PC-3 (cell line): ENCODE measurements around the gene DVL1. TPM values are rescaled to one million over a fixed set of nuclear protein-coding genes. Genes with fewer than 3 reads are reported as not detected.

ENCODE experiments used
- ATAC-seq: fragments of 200-7000 bp; cut with Tn5 transposase; 2 replicates; pipeline ENCODE4 v1.9.1; 2020; ENCODE audit warnings: mild to moderate bottlenecking, moderate library complexity
- BruUV-seq: library from RNA; stranded (reverse); fragments of 400-500 nt; replicated peaks from 2 replicates; lab custom pipeline; 2021; lab: Mats Ljungman, UMichigan
- CTCF ChIA-PET: fragments of 300-600 bp; sonication (Branson Sonifier 250); formaldehyde crosslinking; loops from one replicate; lab custom pipeline; 2022; ENCODE audit warnings: antibody characterized with exemption; lab: Charles Lee
- POLR2A ChIA-PET: fragments of 300-600 bp; sonication (Branson Sonifier 250); formaldehyde crosslinking; loops from one replicate; lab custom pipeline; 2022; ENCODE audit warnings: antibody characterized with exemption; ENCODE audit not compliant: unreplicated experiment; lab: Charles Lee
- DNase-seq: peaks from one replicate; pipeline ENCODE4 v3.0.0-alpha.2; 2015
- H2AFZ ChIP-seq: fragments of 300-600 bp; sonication (generic); 2 replicates; pipeline ENCODE4 v1.6.0; 2016; ENCODE audit warnings: antibody characterized with exemption, low read length
- H3F3A ChIP-seq: fragments of 300-600 bp; sonication (generic); one replicate; pipeline ENCODE4 v1.6.0; 2017; ENCODE audit warnings: antibody characterized with exemption, low read length, control low read depth, mild to moderate bottlenecking; ENCODE audit not compliant: unreplicated experiment
- H3K27ac ChIP-seq: fragments of 300-600 bp; sonication (generic); 2 replicates; pipeline ENCODE4 v1.5.1; 2016; ENCODE audit warnings: mild to moderate bottlenecking, low read length
- H3K27me3 ChIP-seq: fragments of 300-600 bp; sonication (generic); 2 replicates; pipeline ENCODE4 v1.6.1; 2016; ENCODE audit warnings: low read length, mixed read lengths
- H3K36me3 ChIP-seq: fragments of 300-600 bp; sonication (generic); 2 replicates; pipeline ENCODE4 v1.6.1; 2016; ENCODE audit warnings: low read depth, mixed run types, low read length, mixed read lengths
- H3K4me1 ChIP-seq: fragments of 300-600 bp; sonication (generic); 2 replicates; pipeline ENCODE4 v1.5.1; 2016; ENCODE audit warnings: low read length; ENCODE audit not compliant: insufficient read depth
- H3K4me2 ChIP-seq: fragments of 300-600 bp; sonication (generic); 2 replicates; pipeline ENCODE4 v1.6.0; 2016; ENCODE audit warnings: low read length
- H3K4me3 ChIP-seq: fragments of 300-600 bp; sonication (generic); 2 replicates; pipeline ENCODE4 v1.5.1; 2016; ENCODE audit warnings: mild to moderate bottlenecking, low read length, mixed read lengths
- H3K79me2 ChIP-seq: fragments of 300-600 bp; sonication (generic); 2 replicates; pipeline ENCODE4 v1.6.1; 2017; ENCODE audit warnings: low read length, mixed read lengths
- H3K9ac ChIP-seq: fragments of 300-600 bp; sonication (generic); 2 replicates; pipeline ENCODE4 v1.6.0; 2016; ENCODE audit warnings: mild to moderate bottlenecking, low read length
- H3K9me2 ChIP-seq: fragments of 300-600 bp; sonication (generic); replicated peaks from 2 replicates; pipeline ENCODE4 v1.6.1; 2016; ENCODE audit warnings: mixed run types, low read length, mixed read lengths
- H3K9me3 ChIP-seq: fragments of 300-600 bp; sonication (generic); 2 replicates; pipeline ENCODE4 v1.6.1; 2016; ENCODE audit warnings: low read length, mixed read lengths
- H4K20me1 ChIP-seq: fragments of 300-600 bp; sonication (generic); 2 replicates; pipeline ENCODE4 v1.6.1; 2016; ENCODE audit warnings: low read length, mixed read lengths
- EZH2 ChIP-seq: fragments of 300-600 bp; sonication (generic); IDR thresholded peaks from one replicate; pipeline ENCODE4 v1.6.1; 2017; ENCODE audit warnings: antibody characterized with exemption, mild to moderate bottlenecking, low read length; ENCODE audit not compliant: unreplicated experiment
- EZH2phosphoT487 ChIP-seq: fragments of 300-600 bp; sonication (generic); IDR thresholded peaks from 2 replicates; pipeline ENCODE4 v1.6.1; 2018; ENCODE audit warnings: mild to moderate bottlenecking, antibody characterized with exemption, low read length, borderline replicate concordance
- intact Hi-C: fragments of 100-400 bp; cut with micrococcal nuclease; formaldehyde crosslinking; loops from 2 replicates; pipeline ENCODE4 v1.9.0; 2023
- total RNA-seq: library from RNA; depleted of rRNA; stranded (reverse); fragments of >200 nt; gene quantifications from 2 replicates; pipeline ENCODE4 v1.2.3, GENCODE V29; 2014
- TF ChIP-seq, protein P1 (sequence below): fragments of 300-600 bp; sonication (generic); conservative IDR thresholded peaks from 2 replicates; pipeline ENCODE4 v1.5.1; 2017; ENCODE audit warnings: antibody characterized with exemption, low read depth, mild to moderate bottlenecking, low read length

The DVL1 gene
- total RNA-seq, 1 experiment from 2014 or later = 626 TPM

GRCh38 chr1:1342584-1343115, 6.6 kb downstream of the DVL1 start:
- no peaks in the 10 kb centered on the region for H3K9me2 ChIP-seq
- no peak overlapping the region for H3K4me3 ChIP-seq
- H3K4me1 ChIP-seq = peaks cover 45% of the 10 kb centered on the region
- intact Hi-C loops = no loop called here
- H2AFZ ChIP-seq = no peak overlapping the region
- H3K27ac ChIP-seq = no peak overlapping the region
- no peaks in the 10 kb centered on the region for H3F3A ChIP-seq
- peaks cover 41% of the 10 kb centered on the region for H3K36me3 ChIP-seq
- ChIA-PET POLR2A (no interaction called here), CTCF (no interaction called here)
- DNase-seq = no peak
- no peaks in the 10 kb centered on the region for H4K20me1 ChIP-seq
- H3K79me2 ChIP-seq = peaks cover 66% of the 10 kb centered on the region
- no peak overlapping the region for H3K9ac ChIP-seq
- no peaks in the 10 kb centered on the region for H3K27me3 ChIP-seq
- no TSS peak for BruUV-seq
- TF ChIP-seq EZH2phosphoT487 (no peak), EZH2 (no peak)
- TF ChIP-seq, protein P1, sequence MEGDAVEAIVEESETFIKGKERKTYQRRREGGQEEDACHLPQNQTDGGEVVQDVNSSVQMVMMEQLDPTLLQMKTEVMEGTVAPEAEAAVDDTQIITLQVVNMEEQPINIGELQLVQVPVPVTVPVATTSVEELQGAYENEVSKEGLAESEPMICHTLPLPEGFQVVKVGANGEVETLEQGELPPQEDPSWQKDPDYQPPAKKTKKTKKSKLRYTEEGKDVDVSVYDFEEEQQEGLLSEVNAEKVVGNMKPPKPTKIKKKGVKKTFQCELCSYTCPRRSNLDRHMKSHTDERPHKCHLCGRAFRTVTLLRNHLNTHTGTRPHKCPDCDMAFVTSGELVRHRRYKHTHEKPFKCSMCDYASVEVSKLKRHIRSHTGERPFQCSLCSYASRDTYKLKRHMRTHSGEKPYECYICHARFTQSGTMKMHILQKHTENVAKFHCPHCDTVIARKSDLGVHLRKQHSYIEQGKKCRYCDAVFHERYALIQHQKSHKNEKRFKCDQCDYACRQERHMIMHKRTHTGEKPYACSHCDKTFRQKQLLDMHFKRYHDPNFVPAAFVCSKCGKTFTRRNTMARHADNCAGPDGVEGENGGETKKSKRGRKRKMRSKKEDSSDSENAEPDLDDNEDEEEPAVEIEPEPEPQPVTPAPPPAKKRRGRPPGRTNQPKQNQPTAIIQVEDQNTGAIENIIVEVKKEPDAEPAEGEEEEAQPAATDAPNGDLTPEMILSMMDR = no peak
- no peaks in the 10 kb centered on the region for H3K9me3 ChIP-seq
- ATAC-seq = no peak
- H3K4me2 ChIP-seq = no peak overlapping the region

DNA sequence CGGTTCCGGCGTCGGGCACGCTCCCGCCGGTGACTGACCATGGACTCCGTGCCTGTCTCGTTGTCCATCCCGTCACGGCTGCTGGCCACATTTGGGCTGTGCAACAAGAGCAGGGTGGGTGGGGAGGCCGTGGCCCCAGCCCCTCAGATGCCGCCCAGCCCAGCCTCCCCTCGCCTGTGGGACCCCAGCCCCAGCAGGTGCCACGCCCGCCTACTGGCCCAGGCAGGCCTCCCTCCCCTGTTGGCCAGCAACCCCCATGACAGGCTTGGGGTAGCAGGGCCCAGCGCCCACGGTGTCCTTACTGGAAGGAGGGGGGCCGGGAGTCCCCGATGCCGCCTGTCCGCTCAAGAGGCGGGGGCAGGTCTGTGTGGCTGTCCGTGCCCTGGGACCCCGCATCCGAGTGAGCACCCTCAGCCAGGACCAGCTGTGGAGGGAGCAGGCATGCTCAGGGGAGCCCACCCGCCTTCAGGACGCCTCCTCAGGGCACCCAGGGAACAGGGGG, 7.1 kb downstream of the DVL1 start:
- POLR2A ChIA-PET = no interaction called here
- DNase-seq (no peak), ATAC-seq (no peak)
- intact Hi-C loops = no loop called here
- Histone ChIP-seq H3K4me3 (no peak overlapping the region), H3K9ac (no peak overlapping the region), H3K27me3 (no peaks in the 10 kb centered on the region), H3F3A (no peaks in the 10 kb centered on the region), H3K9me3 (no peaks in the 10 kb centered on the region), H3K79me2 (peaks cover 60% of the 10 kb centered on the region), H3K4me2 (no peak overlapping the region), H3K36me3 (peaks cover 46% of the 10 kb centered on the region), H4K20me1 (peaks cover 5% of the 10 kb centered on the region; the same call in 1 of the 2 replicates), H3K27ac (no peak overlapping the region), H2AFZ (no peak overlapping the region), H3K9me2 (no peaks in the 10 kb centered on the region), H3K4me1 (peaks cover 39% of the 10 kb centered on the region)
- BruUV-seq = no TSS peak
- CTCF ChIA-PET = no interaction called here
- TF ChIP-seq EZH2 (no peak), EZH2phosphoT487 (no peak)
- TF ChIP-seq, protein P1 = no peak

- H3K36me3 ChIP-seq = peaks cover 50% of the 10 kb centered on the region
- H3K27me3 ChIP-seq = no peaks in the 10 kb centered on the region
- H3K79me2 ChIP-seq = peaks cover 55% of the 10 kb centered on the region
- no peak overlapping the region for H3K4me2 ChIP-seq
- intact Hi-C loops = no loop called here
- no peaks in the 10 kb centered on the region for H3F3A ChIP-seq
- POLR2A ChIA-PET = no interaction called here
- ATAC-seq (no peak), DNase-seq (no peak)
- TF ChIP-seq, protein P1 = no peak
- TF ChIP-seq EZH2 (no peak), EZH2phosphoT487 (no peak)
- CTCF ChIA-PET = no interaction called here
- no peak overlapping the region for H3K4me3 ChIP-seq
- H3K9ac ChIP-seq = no peak overlapping the region
- peaks cover 5% of the 10 kb centered on the region; the same call in 1 of the 2 replicates for H4K20me1 ChIP-seq
- H3K27ac ChIP-seq = no peak overlapping the region
- H2AFZ ChIP-seq = no peak overlapping the region
- H3K9me3 ChIP-seq = no peaks in the 10 kb centered on the region
- H3K4me1 ChIP-seq = peaks cover 34% of the 10 kb centered on the region
- no peaks in the 10 kb centered on the region for H3K9me2 ChIP-seq
- no TSS peak for BruUV-seq
Measured at GRCh38 chr1:1341549-1342021, 7.6 kb downstream of the DVL1 start.
